Small intestine (tissue), 7 donors: Measurements from ENCODE around the gene GPR152. TPM values are rescaled to one million over a fixed set of nuclear protein-coding genes. Genes with fewer than 3 reads are reported as not detected.

Source experiments
- DNase-seq, 2 donors: peaks; one replicate each; pipeline versions ENCODE4 v3.0.0 to v3.0.0-alpha.2; 2013
- FAIRE-seq: peaks from 2 replicates; lab custom pipeline; 2012; peaks lifted over from hg19 to GRCh38; lab: Jason Lieb, UNC
- H3K27ac ChIP-seq, 3 donors: one replicate each; pipeline ENCODE4 v1.5.1; 2013; ENCODE audit warnings: low read length in 2 of 3, mild to moderate bottlenecking in 2 of 3, control low read depth in 1 of 3, inconsistent platforms in 1 of 3, low read depth in 1 of 3, moderate library complexity in 1 of 3
- H3K27me3 ChIP-seq, 3 donors: one replicate each; pipeline ENCODE4 v1.6.1; 2013; ENCODE audit warnings: low read length in 3 of 3, inconsistent platforms in 1 of 3; ENCODE audit not compliant: control insufficient read depth in 3 of 3, insufficient read depth in 3 of 3
- H3K36me3 ChIP-seq, 3 donors: one replicate each; pipeline ENCODE4 v1.6.1; 2013; ENCODE audit warnings: low read length in 3 of 3, inconsistent platforms in 1 of 3, low read depth in 1 of 3, mild to moderate bottlenecking in 1 of 3, moderate library complexity in 1 of 3; ENCODE audit not compliant: control insufficient read depth in 3 of 3, insufficient read depth in 2 of 3
- H3K4me1 ChIP-seq, 3 donors: one replicate each; pipeline ENCODE4 v1.6.1; 2013; ENCODE audit warnings: low read length in 2 of 3, inconsistent platforms in 1 of 3, low read depth in 1 of 3, mild to moderate bottlenecking in 1 of 3, moderate library complexity in 1 of 3; ENCODE audit not compliant: control insufficient read depth in 3 of 3, insufficient read depth in 2 of 3
- H3K4me3 ChIP-seq, 3 donors: one replicate each; pipeline ENCODE4 v1.5.1; 2013; ENCODE audit warnings: low read length in 3 of 3, control low read depth in 1 of 3, inconsistent platforms in 1 of 3, low read depth in 1 of 3, mild to moderate bottlenecking in 1 of 3, moderate library complexity in 1 of 3
- H3K9me3 ChIP-seq, 2 donors: one replicate each; pipeline ENCODE4 v1.6.1; 2013; ENCODE audit warnings: low read depth in 1 of 2, low read length in 1 of 2; ENCODE audit not compliant: control insufficient read depth in 2 of 2, insufficient read depth in 1 of 2
- WGBS, 3 donors: extraction: QIAGEN DNeasy Blood & Tissue Kit; methylation state at CpG; one replicate each; pipeline ENCODE4 v1.1.7; 2013; 5-methylcytosine and 5-hydroxymethylcytosine counted together
- polyA plus RNA-seq, 4 donors: library from polyadenylated mRNA; stranded (reverse) in 3 of 4; unstranded in 1 of 4; fragments of 200-250 nt in 3 of 4; fragments of 120-200 nt in 1 of 4; gene quantifications; one replicate each; pipeline versions ENCODE4 v1.2.1 to v1.2.3, GENCODE V29; 2013
- donor health status: healthy with polysubstance abuse.
- donor health status: control.
- donor health status: control.
- donor health status: Bipolar disorder and iron deficiency.
- donor health status: healthy.

Gene GPR152
- polyA plus RNA-seq, 4 donors = 0.04 TPM; not detected in 3

- no peaks in the 10 kb centered on the region for H3K27me3 ChIP-seq
- no peaks in the 10 kb centered on the region for H3K9me3 ChIP-seq
- no peak for DNase-seq
- H3K36me3 ChIP-seq = peaks cover 12 to 94% (median 34%) of the 10 kb centered on the region in 3 donors
- no peak overlapping the region for H3K4me3 ChIP-seq
- peaks cover 0 to 1% (median 0%) of the 10 kb centered on the region in 3 donors for H3K4me1 ChIP-seq
- no peak overlapping the region for H3K27ac ChIP-seq
- FAIRE-seq = no peak
- WGBS, 3 donors = 93 to 97% (median 96%) methylated on average over 12 of the region's 12 CpGs
Observed at GRCh38 chr11:67496113-67496512, 43.6 kb upstream of the GPR152 start.

GRCh38 chr11:67495234-67496005 lies 42.9 kb upstream of the GPR152 start:
- DNase-seq = no peak
- 89 to 94% (median 93%) methylated on average over 15 to 16 of the region's 16 CpGs for WGBS, 3 donors
- Histone ChIP-seq H3K4me3 (no peak overlapping the region), H3K36me3 (peaks cover 12 to 98% (median 34%) of the 10 kb centered on the region in 3 donors), H3K27ac (no peak overlapping the region), H3K9me3 (no peaks in the 10 kb centered on the region), H3K27me3 (no peaks in the 10 kb centered on the region), H3K4me1 (no peaks in the 10 kb centered on the region)
- FAIRE-seq = no peak

DNA sequence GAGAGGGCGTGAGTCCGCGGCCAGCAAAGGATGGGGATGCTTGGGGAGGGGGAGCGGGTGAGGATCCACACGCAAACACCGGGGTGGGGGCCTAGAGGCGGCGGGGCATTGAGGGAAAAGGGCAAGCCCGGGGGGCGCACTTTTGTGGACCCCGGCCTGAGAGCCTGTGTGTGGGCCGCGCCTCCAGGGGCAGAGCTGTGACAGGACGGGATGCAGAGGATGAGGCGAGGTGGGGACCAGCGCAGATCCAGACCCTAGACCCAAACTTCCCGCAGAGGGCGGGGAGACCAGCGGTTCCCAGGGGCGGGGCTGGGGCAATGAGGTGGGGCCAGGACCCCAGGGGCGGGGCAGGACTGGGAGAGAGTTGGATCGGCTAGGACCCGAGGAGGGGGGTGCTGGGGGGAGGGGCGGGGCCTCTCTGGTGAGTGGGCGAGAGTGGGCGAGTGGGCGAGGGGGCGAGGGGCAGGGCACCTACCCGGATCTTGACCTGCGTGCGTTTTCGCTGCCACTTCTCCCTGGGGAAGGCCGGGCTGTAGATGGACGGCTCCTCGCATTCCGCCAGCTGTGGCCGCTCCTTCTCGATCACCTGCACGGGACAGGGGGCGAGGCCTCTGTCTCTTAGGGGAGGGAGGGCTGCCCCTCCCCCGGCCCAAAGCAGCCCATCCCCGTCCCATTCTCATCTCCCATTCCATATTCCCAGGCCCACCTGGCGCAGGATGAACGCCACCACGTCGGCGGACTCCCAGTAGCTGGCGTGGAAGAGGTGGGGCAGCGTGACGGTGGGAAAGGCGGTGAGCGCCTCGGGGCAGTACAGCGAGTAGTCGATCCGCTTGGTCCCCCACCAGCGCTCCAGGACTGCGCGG lies 42.1 kb upstream of the GPR152 start:
- Histone ChIP-seq H3K27me3 (no peaks in the 10 kb centered on the region), H3K9me3 (no peaks in the 10 kb centered on the region), H3K4me1 (no peaks in the 10 kb centered on the region), H3K27ac (no peak overlapping the region), H3K36me3 (peaks cover 12 to 98% (median 35%) of the 10 kb centered on the region in 3 donors), H3K4me3 (no peak overlapping the region)
- DNase-seq = no peak
- no peak for FAIRE-seq
- WGBS, 3 donors = 92 to 96% (median 94%) methylated on average over 47 to 59 of the region's 59 CpGs

GRCh38 chr11:67493548-67494370 lies 41.2 kb upstream of the GPR152 start:
- no peak for FAIRE-seq
- H3K27ac ChIP-seq = no peak overlapping the region
- peaks cover 12 to 99% (median 36%) of the 10 kb centered on the region in 3 donors for H3K36me3 ChIP-seq
- H3K4me3 ChIP-seq = no peak overlapping the region
- DNase-seq = no peak
- whole genome bisulfite sequencing, 3 donors = 94 to 98% (median 95%) methylated on average over 56 to 65 of the region's 65 CpGs
- H3K27me3 ChIP-seq = no peaks in the 10 kb centered on the region
- no peaks in the 10 kb centered on the region for H3K4me1 ChIP-seq
- H3K9me3 ChIP-seq = no peaks in the 10 kb centered on the region

GRCh38 chr11:67492801-67493547 lies 40.4 kb upstream of the GPR152 start:
- Histone ChIP-seq H3K36me3 (peaks cover 7 to 99% (median 36%) of the 10 kb centered on the region in 3 donors), H3K27me3 (no peaks in the 10 kb centered on the region), H3K4me3 (no peak overlapping the region), H3K27ac (no peak overlapping the region), H3K9me3 (no peaks in the 10 kb centered on the region), H3K4me1 (no peaks in the 10 kb centered on the region)
- WGBS, 3 donors = 84 to 91% (median 88%) methylated on average over 41 to 46 of the region's 46 CpGs
- DNase-seq = no peak
- FAIRE-seq = no peak

- no peak for DNase-seq
- 87 to 93% (median 91%) methylated on average over 17 to 19 of the region's 19 CpGs for WGBS, 3 donors
- FAIRE-seq = no peak
- Histone ChIP-seq H3K4me1 (no peaks in the 10 kb centered on the region), H3K9me3 (no peaks in the 10 kb centered on the region), H3K4me3 (no peak overlapping the region), H3K27ac (no peak overlapping the region), H3K27me3 (no peaks in the 10 kb centered on the region), H3K36me3 (peaks cover 3 to 98% (median 36%) of the 10 kb centered on the region in 3 donors)
Observed at GRCh38 chr11:67492069-67492727, 39.7 kb upstream of the GPR152 start.

DNA sequence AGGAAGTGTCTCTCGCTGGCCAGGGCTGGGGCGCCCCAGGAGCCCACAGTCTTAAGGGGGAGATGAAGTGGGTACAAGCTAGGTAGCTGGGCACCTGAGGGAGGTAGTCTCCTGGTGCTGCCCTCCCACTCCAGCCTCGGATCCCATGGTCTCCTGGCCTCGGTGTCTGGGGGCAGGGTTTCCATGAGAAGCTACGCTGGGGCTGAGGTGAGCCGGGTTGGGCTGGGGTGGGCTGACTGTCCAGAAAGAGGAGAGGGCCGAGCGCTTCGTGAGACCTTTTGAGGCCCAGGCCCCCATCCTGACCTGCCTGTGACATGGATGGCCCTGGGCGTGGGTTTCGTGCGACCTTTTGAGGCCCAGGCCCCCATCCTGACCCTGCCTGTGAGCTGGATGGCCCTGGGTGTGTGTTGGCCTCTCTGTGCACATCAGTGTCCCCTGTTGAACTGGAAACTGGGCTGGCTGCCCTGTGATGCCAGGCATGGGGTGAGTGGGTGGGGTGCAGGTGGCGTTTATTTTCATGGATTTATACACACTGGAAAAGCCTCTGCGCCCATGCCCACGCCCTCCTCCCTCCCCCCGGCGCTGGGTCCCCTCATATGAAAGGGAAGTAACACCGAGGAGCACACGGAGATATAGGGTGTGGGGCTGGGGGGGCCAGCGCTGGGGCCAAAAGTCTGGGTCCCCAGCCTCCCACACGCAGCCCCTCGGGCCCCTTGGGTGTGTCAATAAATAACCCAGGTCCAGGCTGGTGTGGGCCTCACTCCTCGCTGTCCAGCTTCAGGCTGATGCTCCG lies 38.9 kb upstream of the GPR152 start:
- FAIRE-seq (no peak), DNase-seq (no peak)
- H3K27me3 ChIP-seq = no peaks in the 10 kb centered on the region
- H3K4me1 ChIP-seq = no peaks in the 10 kb centered on the region
- H3K27ac ChIP-seq = no peak overlapping the region
- no peak overlapping the region for H3K4me3 ChIP-seq
- H3K9me3 ChIP-seq = no peaks in the 10 kb centered on the region
- 80 to 81% (median 81%) methylated on average over 22 to 24 of the region's 24 CpGs for WGBS, 3 donors
- H3K36me3 ChIP-seq = peaks cover 3 to 98% (median 36%) of the 10 kb centered on the region in 3 donors
